Spleen (tissue), 11 donors: ENCODE data around the gene DDOST. TPM values are rescaled to one million over a fixed set of nuclear protein-coding genes. Genes with fewer than 3 reads are reported as not detected.
A peak's percentile ranks its signal among the peaks of the same experiment; 100 is the strongest.
"Not testable (repeated sequence)": the region's sequence is repeated elsewhere in the genome, so short reads cannot be mapped to it uniquely, and the experiment has no call there.

Source experiments
- DNase-seq: peaks from one replicate; pipeline ENCODE4 v3.0.0-alpha.2; 2020
- H3K27ac ChIP-seq, 8 donors: fragments of 200-600 bp; sonication (generic) in 7 of 8; 1 replicate in 4 of 8; 2 replicates in 4 of 8; pipeline versions ENCODE4 v1.5.0 to v1.8.0; 2016 to 2021; ENCODE audit warnings: inconsistent platforms in 4 of 8, mild to moderate bottlenecking in 4 of 8, moderate library complexity in 1 of 8
- H3K27me3 ChIP-seq, 7 donors: fragments of 200-600 bp; sonication (generic) in 6 of 7; replicated peaks in 1 of 7; 1 replicate in 4 of 7; 2 replicates in 3 of 7; pipeline versions ENCODE4 v1.5.0 to v1.8.0; 2016 to 2021; ENCODE audit warnings: inconsistent platforms in 3 of 7, mild to moderate bottlenecking in 1 of 7
- H3K36me3 ChIP-seq, 6 donors: fragments of 200-600 bp; sonication (generic) in 5 of 6; 1 replicate in 4 of 6; 2 replicates in 2 of 6; pipeline versions ENCODE4 v1.5.0 to v1.8.0; 2016 to 2021; ENCODE audit warnings: inconsistent platforms in 2 of 6
- H3K4me1 ChIP-seq, 6 donors: fragments of 200-600 bp; sonication (generic) in 5 of 6; 1 replicate in 3 of 6; 2 replicates in 3 of 6; pipeline versions ENCODE4 v1.5.0 to v1.8.0; 2016 to 2021; ENCODE audit warnings: inconsistent platforms in 3 of 6
- H3K4me3 ChIP-seq, 8 donors: fragments of 200-600 bp; sonication (generic) in 7 of 8; 1 replicate in 4 of 8; 2 replicates in 4 of 8; pipeline versions ENCODE4 v1.5.0 to v1.8.0; 2016 to 2021; ENCODE audit warnings: inconsistent platforms in 4 of 8, mild to moderate bottlenecking in 4 of 8, moderate library complexity in 2 of 8
- H3K9me3 ChIP-seq, 8 donors: fragments of 200-600 bp; sonication (generic) in 7 of 8; 1 replicate in 4 of 8; 2 replicates in 4 of 8; pipeline versions ENCODE4 v1.5.0 to v1.8.0; 2016 to 2021; ENCODE audit warnings: inconsistent platforms in 4 of 8
- POLR2A ChIP-seq, 3 donors: fragments of 450-650 bp; IDR thresholded peaks; one replicate each; pipeline ENCODE4 v1.5.1; 2017; ENCODE audit warnings: antibody characterized with exemption in 3 of 3, mild to moderate bottlenecking in 1 of 3
- POLR2AphosphoS5 ChIP-seq, 3 donors: sonication (generic); formaldehyde crosslinking; IDR thresholded peaks; one replicate each; pipeline ENCODE4 v1.5.1; 2017; ENCODE audit warnings: antibody characterized with exemption in 3 of 3
- WGBS, 5 donors: extraction: QIAGEN DNeasy Blood & Tissue Kit in 3 of 5; methylation state at CpG; one replicate each; pipeline versions ENCODE4 v1.1.5 to v1.1.7; 2013 to 2018; 5-methylcytosine and 5-hydroxymethylcytosine counted together
- intact Hi-C: fragments of 100-400 bp; cut with DNase I; formaldehyde crosslinking; loops from one replicate; pipeline ENCODE4 v1.15.0; 2023; ENCODE audit warnings: low total_unique reads
- polyA plus RNA-seq, 3 donors: library from polyadenylated mRNA; stranded (reverse); fragments of 200-250 nt; gene quantifications; one replicate each; pipeline ENCODE4 v1.2.1, GENCODE V29; 2013
- total RNA-seq, 7 donors: library from RNA; depleted of rRNA in 3 of 7; stranded (reverse); fragments of >200 nt in 3 of 7; fragmentation: NEBNext Ultra II Directional in 4 of 7; extraction: Animal tissue kit (Norgen Biotek cat#: 25700) in 4 of 7; gene quantifications; one replicate each; pipeline versions ENCODE4 v1.1.0 to v1.2.1, GENCODE V29; 2016 to 2021
- TF ChIP-seq, protein P1 (sequence below), 11 experiments: fragments of 200-600 bp in 7 of 11; fragments of 450-650 bp in 4 of 11; sonication (generic) in 4 of 11; IDR thresholded peaks in 8 of 11; conservative IDR thresholded peaks in 3 of 11; 1 replicate in 7 of 11; 2 replicates in 4 of 11; pipeline versions ENCODE4 v1.4.0 to v1.8.0; 2016 to 2021; ENCODE audit warnings: antibody characterized with exemption in 11 of 11, inconsistent platforms in 4 of 11, mild to moderate bottlenecking in 1 of 11
- donor health status: healthy with polysubstance abuse.
- donor health status: DM: no; HTN: no; CAD: no; lungs with moderate emphysema.
- donor health status: DM: no; HTN: no; CAD: no.
- donor health status: Bipolar disorder and iron deficiency.
- donor health status: healthy.
- donor health status: DM: no; HTN: no; CAD: no.
- donor health status: DM: yes; HTN: yes; CAD: no.

The DDOST gene
- total and polyA plus RNA-seq, 10 donors: 107 to 194 (median 147) TPM

DNA sequence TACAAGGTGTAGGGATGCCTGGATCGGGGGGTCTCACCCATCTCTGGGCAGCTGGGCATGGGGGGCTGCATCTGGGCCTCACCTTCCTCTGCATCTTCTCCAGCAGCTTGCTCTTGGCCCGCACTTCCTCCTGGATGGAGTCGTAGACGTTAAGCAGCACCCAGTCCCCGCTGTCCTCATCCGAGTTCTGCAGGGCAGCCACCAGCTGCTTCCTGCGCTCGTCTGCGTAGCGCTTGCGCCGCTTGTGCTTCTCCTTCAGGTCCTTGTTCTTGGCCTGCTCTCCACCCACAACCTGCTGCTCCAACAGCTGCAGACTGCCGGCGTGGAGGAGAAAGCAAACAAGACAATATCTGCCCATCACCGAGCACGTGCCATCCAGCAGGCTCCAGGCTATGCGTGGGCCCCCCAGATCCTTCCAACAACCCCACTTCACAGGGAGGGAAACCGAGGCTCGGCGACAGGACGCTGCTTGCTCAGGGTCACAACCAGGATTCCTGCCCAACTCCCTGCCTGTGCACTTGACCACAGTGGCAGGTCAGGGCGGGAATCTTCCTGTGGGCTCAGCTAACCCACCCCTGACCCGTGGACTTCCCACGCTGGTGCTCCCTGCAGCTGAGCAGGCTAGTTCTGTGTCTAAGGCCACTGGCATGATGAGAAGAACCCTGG is 21.5 kb upstream of the DDOST start:
- DNase-seq: no peak
- peaks cover 0 to 5% (median 0%) of the 10 kb centered on the region in 8 donors for H3K9me3 ChIP-seq
- no peak for TF ChIP-seq POLR2A (IDR thresholded peaks at IDR 0.05)
- peak; percentile 38 to 74 (median 74) for TF ChIP-seq POLR2AphosphoS5 (IDR thresholded peaks at IDR 0.05)
- TF ChIP-seq, protein P1, sequence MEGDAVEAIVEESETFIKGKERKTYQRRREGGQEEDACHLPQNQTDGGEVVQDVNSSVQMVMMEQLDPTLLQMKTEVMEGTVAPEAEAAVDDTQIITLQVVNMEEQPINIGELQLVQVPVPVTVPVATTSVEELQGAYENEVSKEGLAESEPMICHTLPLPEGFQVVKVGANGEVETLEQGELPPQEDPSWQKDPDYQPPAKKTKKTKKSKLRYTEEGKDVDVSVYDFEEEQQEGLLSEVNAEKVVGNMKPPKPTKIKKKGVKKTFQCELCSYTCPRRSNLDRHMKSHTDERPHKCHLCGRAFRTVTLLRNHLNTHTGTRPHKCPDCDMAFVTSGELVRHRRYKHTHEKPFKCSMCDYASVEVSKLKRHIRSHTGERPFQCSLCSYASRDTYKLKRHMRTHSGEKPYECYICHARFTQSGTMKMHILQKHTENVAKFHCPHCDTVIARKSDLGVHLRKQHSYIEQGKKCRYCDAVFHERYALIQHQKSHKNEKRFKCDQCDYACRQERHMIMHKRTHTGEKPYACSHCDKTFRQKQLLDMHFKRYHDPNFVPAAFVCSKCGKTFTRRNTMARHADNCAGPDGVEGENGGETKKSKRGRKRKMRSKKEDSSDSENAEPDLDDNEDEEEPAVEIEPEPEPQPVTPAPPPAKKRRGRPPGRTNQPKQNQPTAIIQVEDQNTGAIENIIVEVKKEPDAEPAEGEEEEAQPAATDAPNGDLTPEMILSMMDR (IDR thresholded peaks at IDR 0.05 in 8 of 11, conservative IDR thresholded peaks at IDR 0.05 in 3 of 11): no peak
- peak overlapping the region in 6 of 8 donors; percentile 6 to 66 (median 46) for H3K4me3 ChIP-seq
- no peaks in the 10 kb centered on the region for H3K27me3 ChIP-seq
- peaks cover 0 to 21% (median 0%) of the 10 kb centered on the region in 6 donors for H3K36me3 ChIP-seq
- intact Hi-C loops: no loop called here
- H3K4me1 ChIP-seq: peaks cover 3 to 90% (median 45%) of the 10 kb centered on the region in 6 donors
- 19 to 51% (median 36%) methylated on average over 24 of the region's 24 CpGs for WGBS, 5 donors
- H3K27ac ChIP-seq: peak overlapping the region in 5 of 8 donors; percentile 85 to 93 (median 89)

DNA sequence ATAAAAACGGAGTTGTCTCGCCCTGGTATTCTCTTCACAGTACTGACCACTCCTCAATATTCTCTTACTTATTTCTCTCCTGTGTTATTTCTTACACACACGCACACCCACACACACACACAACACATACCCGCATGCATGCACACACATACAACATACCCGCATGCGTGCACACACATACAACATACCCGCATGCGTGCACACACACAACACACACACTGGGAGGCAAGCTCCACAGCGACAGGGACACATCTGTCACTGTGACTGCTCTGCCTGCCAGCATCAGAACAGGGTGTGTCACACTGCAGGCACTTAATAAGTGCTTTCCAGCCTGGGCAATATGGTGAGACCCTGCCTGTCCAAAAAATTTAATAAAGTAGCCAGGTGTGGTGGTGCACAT is 20.8 kb upstream of the DDOST start:
- no peaks in the 10 kb centered on the region for H3K27me3 ChIP-seq
- intact Hi-C loops: no loop called here
- H3K27ac ChIP-seq: peak overlapping the region in 5 of 8 donors; percentile 85 to 93 (median 89)
- 74 to 89% (median 84%) methylated on average over 9 of the region's 9 CpGs for WGBS, 5 donors
- H3K4me1 ChIP-seq: peaks cover 3 to 88% (median 42%) of the 10 kb centered on the region in 6 donors
- TF ChIP-seq POLR2A (IDR thresholded peaks at IDR 0.05) (no peak), POLR2AphosphoS5 (IDR thresholded peaks at IDR 0.05) (no peak)
- TF ChIP-seq, protein P1 (IDR thresholded peaks at IDR 0.05 in 8 of 11, conservative IDR thresholded peaks at IDR 0.05 in 3 of 11): no peak
- no peak for DNase-seq
- peaks cover 0 to 9% (median 0%) of the 10 kb centered on the region in 8 donors for H3K9me3 ChIP-seq
- peak overlapping the region in 6 of 8 donors; percentile 5 to 66 (median 46) for H3K4me3 ChIP-seq
- peaks cover 0 to 28% (median 0%) of the 10 kb centered on the region in 6 donors for H3K36me3 ChIP-seq

DNA sequence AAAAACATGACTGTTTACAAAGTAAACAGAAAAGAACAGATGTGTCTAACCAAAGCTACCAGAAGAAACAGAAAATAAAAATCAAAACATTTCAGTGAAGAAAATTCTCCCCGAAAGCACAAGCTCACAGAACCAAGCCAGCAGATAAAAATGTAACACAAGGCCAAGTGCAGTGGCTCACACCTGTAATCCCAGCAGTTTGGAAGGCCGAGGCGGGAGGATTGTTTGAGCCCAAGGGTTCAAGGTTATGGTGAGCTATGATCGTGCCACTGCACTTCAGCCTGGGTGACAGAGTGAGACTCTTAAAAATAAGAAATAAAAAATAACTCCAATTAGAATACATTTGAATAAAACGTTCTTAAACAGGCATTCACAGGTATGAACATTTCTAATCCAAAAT is 19.1 kb upstream of the DDOST start:
- WGBS, 5 donors: 71 to 82% (median 77%) methylated on average over 5 of the region's 5 CpGs
- no peak for DNase-seq
- Histone ChIP-seq H3K4me1 (peaks cover 3 to 80% (median 33%) of the 10 kb centered on the region in 6 donors), H3K36me3 (peaks cover 0 to 41% (median 0%) of the 10 kb centered on the region in 6 donors), H3K4me3 (no peak overlapping the region), H3K27ac (peak overlapping the region in 6 of 8 donors; percentile 1 to 93 (median 15)), H3K27me3 (no peaks in the 10 kb centered on the region), H3K9me3 (peaks cover 0 to 9% (median 0%) of the 10 kb centered on the region in 8 donors)
- TF ChIP-seq, protein P1 (IDR thresholded peaks at IDR 0.05 in 8 of 11, conservative IDR thresholded peaks at IDR 0.05 in 3 of 11): no peak
- TF ChIP-seq POLR2A (IDR thresholded peaks at IDR 0.05) (no peak), POLR2AphosphoS5 (IDR thresholded peaks at IDR 0.05) (no peak)
- intact Hi-C loops: no loop called here

DNA sequence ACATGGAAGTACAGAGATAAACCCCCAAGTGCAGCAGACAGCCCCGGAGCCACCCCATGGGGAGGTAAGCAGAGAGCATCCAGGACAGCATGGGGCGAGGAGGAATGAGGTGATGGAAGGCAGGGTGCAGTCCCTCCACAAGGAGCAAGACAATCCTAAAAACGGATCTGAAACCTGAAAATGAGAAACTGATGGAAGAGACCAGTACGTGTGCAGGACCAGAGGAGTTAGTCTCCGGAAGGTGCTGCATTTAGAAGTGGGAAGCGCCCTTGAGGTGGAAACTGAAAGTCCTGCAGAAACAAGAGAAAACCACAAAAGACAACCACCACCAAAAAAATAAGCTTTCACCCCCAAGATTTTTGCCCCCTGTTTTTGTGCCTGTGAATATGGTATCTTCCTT is 17.4 kb upstream of the DDOST start:
- Histone ChIP-seq H3K27ac (no peak overlapping the region), H3K4me1 (peaks cover 3 to 67% (median 30%) of the 10 kb centered on the region in 6 donors), H3K9me3 (peaks cover 0 to 9% (median 0%) of the 10 kb centered on the region in 8 donors), H3K36me3 (peaks cover 0 to 56% (median 0%) of the 10 kb centered on the region in 6 donors), H3K4me3 (peak overlapping the region in 3 of 8 donors; percentile 2 to 36 (median 27)), H3K27me3 (no peaks in the 10 kb centered on the region)
- intact Hi-C loops: no loop called here
- WGBS, 5 donors: 42 to 52% (median 48%) methylated on average over 6 of the region's 6 CpGs
- TF ChIP-seq POLR2AphosphoS5 (IDR thresholded peaks at IDR 0.05) (no peak), POLR2A (IDR thresholded peaks at IDR 0.05) (no peak)
- TF ChIP-seq, protein P1 (IDR thresholded peaks at IDR 0.05 in 8 of 11, conservative IDR thresholded peaks at IDR 0.05 in 3 of 11): no peak
- no peak for DNase-seq

DNA sequence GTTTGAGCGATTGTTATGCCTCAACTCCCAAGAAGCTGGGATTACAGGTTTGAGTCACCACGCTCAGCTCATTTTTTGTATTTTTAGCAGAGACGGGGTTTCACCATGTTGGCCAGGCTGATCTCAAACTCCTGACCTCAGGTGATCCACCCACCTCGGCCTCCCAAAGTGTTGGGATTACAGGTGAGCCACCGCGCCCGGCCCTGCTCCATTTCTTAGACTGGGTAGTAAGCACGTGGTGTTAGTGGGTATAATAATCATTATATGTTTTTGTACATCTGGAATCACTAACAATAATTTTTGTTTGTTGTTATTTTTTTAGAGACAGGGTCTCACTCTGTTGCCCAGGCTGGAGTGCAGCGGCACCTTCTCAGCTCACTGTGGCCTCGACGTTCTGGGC is 12.5 kb upstream of the DDOST start:
- DNase-seq, H3K9me3 ChIP-seq, H3K27me3 ChIP-seq, H3K4me3 ChIP-seq, intact Hi-C loops, H3K27ac ChIP-seq: not testable (repeated sequence)
- 87 to 92% (median 89%) methylated on average over 11 of the region's 11 CpGs for WGBS, 5 donors
- Histone ChIP-seq H3K36me3 (peaks cover 0 to 89% (median 2%) of the 10 kb centered on the region in 6 donors), H3K4me1 (peaks cover 0 to 19% (median 5%) of the 10 kb centered on the region in 6 donors)
